SK-N-SH (cell line): ENCODE data around the gene ACOT7. TPM values are rescaled to one million over a fixed set of nuclear protein-coding genes. Genes with fewer than 3 reads are reported as not detected.

Experiments
- CTCF ChIA-PET: fragments of 300-600, 350-600 bp; formaldehyde crosslinking; extraction: SDS; loops from one replicate; lab custom pipeline; 2021; lab: Yijun Ruan, JAX
- POLR2A ChIA-PET: fragments of 350-600 bp; sonication (Branson Sonifier 250); formaldehyde crosslinking; extraction: SDS; loops from one replicate; lab custom pipeline; 2020; ENCODE audit warnings: antibody characterized with exemption, inconsistent platforms; lab: Yijun Ruan, JAX
- DNase-seq: peaks from one replicate; pipeline ENCODE4 v3.0.0; 2012
- H2AFZ ChIP-seq: fragments of 200-600 bp; sonication (generic); 2 replicates; pipeline ENCODE4 v1.8.1; 2016; ENCODE audit warnings: antibody characterized with exemption, mild to moderate bottlenecking, low read depth
- H3F3A ChIP-seq: fragments of 200-600 bp; sonication (generic); replicated peaks from 2 replicates; pipeline ENCODE3; 2016; ENCODE audit warnings: antibody characterized with exemption, mild to moderate bottlenecking; ENCODE audit not compliant: insufficient read depth
- H3K27ac ChIP-seq, 2 experiments: fragments of 200-500 bp in 1 of 2; fragments of 200-600 bp in 1 of 2; sonication (Bioruptor generic) in 1 of 2; sonication (generic), shearing (Covaris generic) in 1 of 2; 2 replicates each; pipeline versions ENCODE4 v1.5.1 to v1.6.1; 2014 to 2016; ENCODE audit warnings: low read depth in 2 of 2, inconsistent platforms in 1 of 2, low read length in 1 of 2, mild to moderate bottlenecking in 1 of 2, mixed read lengths in 1 of 2
- H3K27me3 ChIP-seq: fragments of 200-600 bp; sonication (generic), shearing (Covaris generic); 2 replicates; pipeline ENCODE4 v1.6.1; 2016; ENCODE audit warnings: mixed run types; ENCODE audit not compliant: insufficient read depth
- H3K36me3 ChIP-seq, 2 experiments: fragments of 200-500 bp in 1 of 2; fragments of 200-600 bp in 1 of 2; sonication (Bioruptor generic) in 1 of 2; sonication (generic) in 1 of 2; replicated peaks in 1 of 2; 2 replicates each; pipeline versions ENCODE3 to v1.5.1; 2014 to 2016; ENCODE audit warnings: low read length in 1 of 2, mild to moderate bottlenecking in 1 of 2; ENCODE audit not compliant: insufficient read depth in 2 of 2, control insufficient read depth in 1 of 2
- H3K4me1 ChIP-seq, 2 experiments: fragments of 200-500 bp in 1 of 2; fragments of 200-600 bp in 1 of 2; sonication (Bioruptor generic) in 1 of 2; sonication (generic), shearing (Covaris generic) in 1 of 2; 2 replicates each; pipeline versions ENCODE4 v1.5.1 to v1.6.1; 2014 to 2016; ENCODE audit warnings: low read depth in 1 of 2, low read length in 1 of 2, mixed run types in 1 of 2; ENCODE audit not compliant: insufficient read depth in 2 of 2, control insufficient read depth in 1 of 2
- H3K4me2 ChIP-seq: fragments of 200-600 bp; sonication (generic), shearing (Covaris generic); 2 replicates; pipeline ENCODE4 v1.6.1; 2017; ENCODE audit warnings: mixed run types
- H3K4me3 ChIP-seq, 2 experiments: fragments of 200-500 bp in 1 of 2; fragments of 200-600 bp in 1 of 2; sonication (Bioruptor generic) in 1 of 2; sonication (generic), shearing (Covaris generic) in 1 of 2; 2 replicates each; pipeline versions ENCODE4 v1.5.1 to v1.8.1; 2014 to 2016; ENCODE audit warnings: low read depth in 2 of 2, inconsistent platforms in 1 of 2, low read length in 1 of 2, mild to moderate bottlenecking in 1 of 2, mixed read lengths in 1 of 2, moderate library complexity in 1 of 2
- H3K79me2 ChIP-seq: fragments of 200-600 bp; sonication (generic); 2 replicates; pipeline ENCODE4 v1.8.1; 2017; ENCODE audit warnings: mild to moderate bottlenecking; ENCODE audit not compliant: insufficient read depth
- H3K9ac ChIP-seq: fragments of 200-600 bp; sonication (generic); 2 replicates; pipeline ENCODE4 v1.6.1; 2017; ENCODE audit warnings: mixed run types
- H3K9me2 ChIP-seq: fragments of 200-600 bp; sonication (generic); 2 replicates; pipeline ENCODE4 v1.6.1; 2017; ENCODE audit warnings: mixed run types
- H3K9me3 ChIP-seq: fragments of 200-600 bp; sonication (generic); 2 replicates; pipeline ENCODE4 v1.6.1; 2017; ENCODE audit warnings: mixed run types, mild to moderate bottlenecking, moderate library complexity
- H4K20me1 ChIP-seq: fragments of 200-600 bp; sonication (generic); 2 replicates; pipeline ENCODE4 v1.6.1; 2017; ENCODE audit warnings: mild to moderate bottlenecking, mixed run types; ENCODE audit not compliant: insufficient read depth
- CHD2 ChIP-seq: fragments of 150-350 bp; IDR thresholded peaks from 2 replicates; pipeline ENCODE4 v1.6.1; 2018; ENCODE audit warnings: low read length; ENCODE audit not compliant: partially characterized antibody
- CTCF ChIP-seq: fragments of 200-600 bp; sonication (generic); IDR thresholded peaks from 2 replicates; pipeline ENCODE4 v1.6.1; 2017; ENCODE audit warnings: antibody characterized with exemption, mild to moderate bottlenecking, moderate library complexity
- ELF1 ChIP-seq: IDR thresholded peaks from 2 replicates; pipeline ENCODE4 v1.4.0; 2012
- FOSL2 ChIP-seq: IDR thresholded peaks from 2 replicates; pipeline ENCODE4 v1.4.0; 2012; ENCODE audit warnings: low read depth, mild to moderate bottlenecking, moderate library complexity, borderline replicate concordance
- GABPA ChIP-seq: IDR thresholded peaks from 2 replicates; pipeline ENCODE4 v1.4.0; 2012; ENCODE audit warnings: low read depth, mild to moderate bottlenecking
- IRF3 ChIP-seq: fragments of 150-350 bp; IDR thresholded peaks from 2 replicates; pipeline ENCODE4 v1.6.1; 2016; ENCODE audit warnings: mild to moderate bottlenecking, low read depth, low read length
- MAX ChIP-seq: IDR thresholded peaks from 2 replicates; pipeline ENCODE4 v1.4.0; 2012; ENCODE audit warnings: low read depth
- POLR2AphosphoS5 ChIP-seq: IDR thresholded peaks from 2 replicates; pipeline ENCODE4 v1.6.1; 2012; ENCODE audit warnings: low read depth, low read length
- RCOR1 ChIP-seq: fragments of 150-350 bp; IDR thresholded peaks from 2 replicates; pipeline ENCODE4 v1.6.1; 2017; ENCODE audit warnings: antibody characterized with exemption, low read length
- RFX5 ChIP-seq: IDR thresholded peaks from 2 replicates; pipeline ENCODE4 v1.6.1; 2012; ENCODE audit warnings: mild to moderate bottlenecking, improper control_type of control experiment, low read length
- RXRA ChIP-seq: IDR thresholded peaks from 2 replicates; pipeline ENCODE4 v1.4.0; 2012; ENCODE audit warnings: low read depth, mild to moderate bottlenecking, borderline replicate concordance
- SMC3 ChIP-seq: IDR thresholded peaks from 2 replicates; pipeline ENCODE4 v1.6.1; 2012; ENCODE audit warnings: low read depth, low read length, improper control_type of control experiment
- TAF1 ChIP-seq: IDR thresholded peaks from 2 replicates; pipeline ENCODE4 v1.6.1; 2012; ENCODE audit warnings: low read depth, mild to moderate bottlenecking, low read length, moderate library complexity, borderline replicate concordance
- USF1 ChIP-seq: IDR thresholded peaks from 2 replicates; pipeline ENCODE4 v1.4.0; 2012; ENCODE audit warnings: low read depth, borderline replicate concordance
- ZBTB33 ChIP-seq: IDR thresholded peaks from 2 replicates; pipeline ENCODE4 v1.4.0; 2012; ENCODE audit warnings: low read depth, borderline replicate concordance
- WGBS: methylation state at CpG from one replicate; pipeline ENCODE4 v1.1.6; 2017; ENCODE audit warnings: low lambda C conversion rate; 5-methylcytosine and 5-hydroxymethylcytosine counted together
- polyA plus RNA-seq, 3 experiments: library from polyadenylated mRNA; depleted of rRNA; stranded (reverse); fragments of >200 nt; gene quantifications; 2 replicates each; pipeline ENCODE4 v1.2.3, GENCODE V29; 2012

Gene ACOT7
- polyA plus RNA-seq, 1 of the 3 experiments (the other 2 are of a cell fraction) = 289 TPM

GRCh38 chr1:6251233-6251632, 142.3 kb downstream of the ACOT7 start:
- CTCF ChIA-PET = interaction anchor here (1.4 to 9.5 kb wide), 7 partner anchors 66 to 187 kb away, joined by 3 to 318 read pairs (median 6); no protein-coding TSS in a partner anchor
- H3K9me2 ChIP-seq = no peaks in the 10 kb centered on the region
- H3K4me3 ChIP-seq = no peak overlapping the region
- no peaks in the 10 kb centered on the region for H3F3A ChIP-seq
- no peaks in the 10 kb centered on the region for H3K36me3 ChIP-seq
- no peaks in the 10 kb centered on the region for H3K27me3 ChIP-seq
- H2AFZ ChIP-seq = no peak overlapping the region
- H4K20me1 ChIP-seq = peaks cover 3% of the 10 kb centered on the region; the same call in 1 of the 2 replicates
- no peaks in the 10 kb centered on the region; a peak in 1 of 4 replicates for H3K4me1 ChIP-seq
- no peak for TF ChIP-seq CHD2
- no peak for TF ChIP-seq RCOR1
- no peak for TF ChIP-seq ELF1
- no peak for TF ChIP-seq IRF3
- TF ChIP-seq MAX = no peak
- no peak for TF ChIP-seq POLR2AphosphoS5
- no peak for TF ChIP-seq FOSL2
- TF ChIP-seq TAF1 = no peak
- no peak for TF ChIP-seq SMC3
- no peak for TF ChIP-seq ZBTB33
- TF ChIP-seq CTCF = no peak
- TF ChIP-seq USF1 = no peak
- no peak for TF ChIP-seq GABPA
- TF ChIP-seq RFX5 = no peak
- TF ChIP-seq RXRA = no peak
- H3K4me2 ChIP-seq = no peak overlapping the region
- H3K9me3 ChIP-seq = no peaks in the 10 kb centered on the region
- no peak overlapping the region for H3K9ac ChIP-seq
- WGBS = 80% methylated on average over 13 of the region's 19 CpGs
- POLR2A ChIA-PET = no interaction called here
- DNase-seq = no peak
- H3K79me2 ChIP-seq = no peaks in the 10 kb centered on the region
- H3K27ac ChIP-seq = no peak overlapping the region
